Islet of Langerhans (tissue), 1 donor: Measurements from ENCODE around the gene PNLIPRP2.

Experiments used
- FAIRE-seq: peaks from one replicate; lab custom pipeline; 2011; peaks lifted over from hg19 to GRCh38; lab: Jason Lieb, UNC

The PNLIPRP2 gene

DNA sequence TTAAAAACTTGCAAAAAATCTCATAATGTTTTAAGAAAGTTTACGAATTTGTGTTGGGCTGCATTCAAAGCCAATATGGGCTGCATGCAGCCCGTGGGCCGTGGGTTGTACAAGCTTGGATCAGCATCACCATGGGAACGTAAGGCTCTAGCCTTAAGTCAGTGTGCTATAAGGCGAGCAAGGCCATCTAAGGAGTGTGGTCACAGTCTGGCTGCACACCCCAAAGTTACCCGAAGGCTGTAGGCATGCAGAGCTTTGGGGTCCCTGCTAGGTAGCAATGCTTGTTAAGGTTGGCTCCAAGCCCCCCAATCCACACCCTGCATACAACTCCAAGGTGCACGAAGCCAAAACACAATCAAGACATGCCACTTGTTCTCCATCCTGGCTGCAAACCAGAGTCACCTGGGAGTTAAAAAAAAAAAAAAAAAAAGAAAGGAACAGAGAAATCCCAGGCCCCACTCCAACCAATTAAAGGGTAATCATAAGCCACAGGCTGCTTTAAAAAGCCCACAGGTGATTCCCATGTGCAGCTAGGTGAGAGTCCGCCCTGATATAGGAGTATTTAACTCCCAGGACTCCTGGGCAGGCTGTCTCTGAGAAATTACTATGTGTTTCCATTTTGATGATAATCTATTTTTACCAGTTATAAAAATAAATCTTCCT lies 8.5 kb upstream of the PNLIPRP2 start:
- FAIRE-seq, result no peak

DNA sequence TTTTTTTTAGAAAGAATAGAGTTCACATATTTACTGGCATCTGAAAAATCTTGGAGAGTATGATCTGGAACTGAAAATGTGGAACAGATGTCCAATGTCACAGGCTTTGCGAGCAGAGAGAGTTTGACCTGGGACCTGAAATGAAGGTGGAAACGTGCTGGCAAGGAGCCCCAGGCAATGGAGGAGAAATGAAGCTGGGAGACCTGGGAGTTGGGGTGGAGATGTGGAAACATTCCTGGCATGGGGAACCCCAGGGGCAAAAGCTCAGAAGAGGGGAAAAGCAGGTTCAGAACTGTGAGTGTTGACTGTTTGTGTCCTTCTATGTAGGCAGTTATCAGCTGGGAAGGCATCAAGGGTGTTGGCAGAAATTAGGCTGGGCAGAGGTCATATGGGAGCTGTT lies 7.3 kb upstream of the PNLIPRP2 start:
- no peak for FAIRE-seq

DNA sequence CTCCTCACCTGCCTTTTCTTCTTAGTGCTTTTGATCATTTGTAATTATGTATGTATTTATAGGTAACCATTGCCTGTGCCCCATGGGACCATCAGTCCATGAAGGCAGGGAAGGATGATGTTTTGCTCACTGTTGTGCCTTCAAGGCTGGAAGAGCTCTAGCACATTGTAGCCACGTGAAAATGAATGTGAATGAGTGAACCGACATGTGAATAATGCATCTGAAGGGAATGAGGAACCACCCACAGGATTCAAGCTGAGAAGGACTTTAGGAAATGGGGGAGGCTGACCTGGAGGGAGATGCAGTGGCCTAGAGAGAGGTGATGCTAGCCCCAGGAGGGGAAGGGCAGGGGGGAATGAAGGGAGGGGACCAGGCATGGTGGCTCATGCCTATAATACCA lies 6.0 kb upstream of the PNLIPRP2 start:
- no peak for FAIRE-seq

DNA sequence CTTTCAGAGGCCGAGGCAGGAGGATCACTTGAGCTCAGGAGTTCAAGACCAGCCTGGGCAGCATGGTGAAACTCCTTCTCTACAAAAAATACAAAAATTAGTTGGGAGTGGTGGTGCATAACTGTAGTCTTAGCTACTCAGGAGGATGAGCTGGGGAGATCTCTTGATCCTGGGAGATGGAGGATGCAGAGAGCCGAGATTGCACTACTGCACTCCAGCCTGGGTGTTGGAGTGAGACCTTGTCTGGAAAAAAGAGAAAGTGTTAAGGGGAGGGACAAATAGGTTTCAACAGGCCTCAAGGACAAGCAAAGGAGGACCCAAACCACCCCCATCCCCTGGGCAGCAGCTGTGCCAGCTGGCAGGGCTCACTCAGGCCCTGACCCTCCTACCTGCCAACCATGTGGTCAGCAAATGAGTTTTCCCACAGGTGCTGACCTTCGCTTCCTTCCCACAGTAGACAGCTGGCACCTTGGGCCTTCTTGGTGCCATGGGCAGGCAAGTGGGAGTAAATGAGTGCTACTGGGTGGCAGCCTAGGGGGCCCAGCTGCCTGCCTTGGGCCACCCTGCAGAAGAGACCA lies 5.5 kb upstream of the PNLIPRP2 start:
- no peak for FAIRE-seq

DNA sequence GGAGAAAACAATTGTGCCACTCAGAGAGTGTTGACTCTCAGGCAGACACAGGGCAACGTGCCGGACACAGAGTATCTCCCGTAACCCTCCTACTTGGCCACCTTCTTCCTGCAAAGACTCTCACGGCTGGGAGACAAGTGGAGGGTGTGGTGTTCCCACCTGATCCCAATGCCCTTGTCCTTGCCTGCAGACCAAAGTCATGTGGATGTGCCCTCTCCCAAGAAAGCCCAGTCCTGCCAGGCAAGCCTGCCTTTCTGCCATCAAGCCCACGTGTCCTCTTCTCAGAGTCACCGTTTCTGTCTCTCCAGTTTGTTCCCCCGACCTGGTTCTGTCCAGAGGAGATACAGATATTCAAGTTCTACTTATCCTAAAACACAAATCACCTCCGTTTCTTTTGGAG lies 723 bp downstream of the PNLIPRP2 start:
- no peak for FAIRE-seq

DNA sequence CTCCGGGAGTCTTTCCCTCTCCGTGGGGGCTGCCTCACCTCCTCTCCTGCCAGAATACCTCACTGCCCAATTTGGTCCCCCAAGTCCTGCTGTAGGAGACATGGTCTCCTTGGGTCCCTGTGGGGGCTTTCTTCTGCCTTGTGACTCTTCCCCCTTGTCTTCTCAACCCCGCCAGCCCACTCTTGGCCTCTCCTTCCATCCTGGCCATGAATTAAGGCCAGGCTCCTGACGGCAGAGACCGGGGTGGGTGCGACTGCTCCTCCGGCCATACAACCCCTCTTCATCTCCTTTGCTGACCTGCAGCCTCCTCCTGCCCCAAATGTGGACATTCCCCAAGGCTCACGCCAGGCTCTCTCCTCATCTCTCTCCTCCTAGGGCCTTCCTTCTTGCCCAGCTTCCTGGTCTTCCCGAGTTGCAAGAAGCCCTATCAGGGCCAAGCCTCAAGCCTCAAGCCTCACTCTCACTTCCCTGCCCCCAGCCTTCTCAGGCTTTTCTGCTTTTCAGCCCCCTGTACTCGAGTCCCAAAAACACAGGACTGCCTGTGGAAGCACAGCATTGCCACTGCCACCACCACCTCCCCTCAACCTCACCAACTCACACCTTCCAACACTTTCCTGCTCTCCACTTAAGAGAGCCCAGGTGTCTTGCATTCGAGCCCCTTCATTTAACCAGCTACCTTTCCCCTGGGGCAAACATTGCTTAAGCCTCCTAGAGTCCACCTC lies 1.3 kb downstream of the PNLIPRP2 start:
- no peak for FAIRE-seq

DNA sequence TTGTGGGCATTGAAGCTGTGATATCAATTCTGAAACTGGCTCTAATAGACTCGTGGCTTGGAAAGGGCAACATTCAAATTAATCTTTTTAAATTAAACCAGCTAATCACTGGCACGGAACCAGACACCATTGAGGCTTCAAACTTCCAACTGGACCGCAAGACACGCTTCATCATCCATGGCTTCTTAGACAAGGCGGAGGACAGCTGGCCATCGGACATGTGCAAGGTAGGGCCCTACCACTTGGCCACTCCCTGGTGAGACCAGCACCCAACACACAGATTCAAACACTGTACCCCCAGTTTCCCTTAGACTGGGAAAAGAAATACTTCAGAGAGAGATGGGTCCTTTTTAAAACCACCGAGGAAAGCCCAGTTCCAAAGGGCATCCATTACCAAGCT lies 5.1 kb downstream of the PNLIPRP2 start:
- no peak for FAIRE-seq

DNA sequence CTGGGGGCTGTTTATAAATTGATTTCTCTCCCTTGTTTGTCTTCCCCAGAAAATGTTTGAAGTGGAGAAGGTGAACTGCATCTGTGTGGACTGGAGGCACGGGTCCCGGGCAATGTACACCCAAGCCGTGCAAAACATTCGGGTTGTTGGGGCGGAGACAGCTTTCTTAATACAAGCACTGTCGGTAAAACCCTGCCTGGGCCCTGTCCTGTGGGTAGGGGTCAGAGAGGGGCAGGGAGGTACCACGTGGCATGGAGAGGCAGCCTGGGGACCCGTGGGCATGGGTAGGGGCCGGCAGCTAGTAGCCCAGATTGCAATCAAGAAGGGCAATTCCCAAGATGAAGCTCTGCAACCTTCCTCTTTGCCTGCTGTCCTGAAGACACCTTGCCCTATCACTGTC lies 6.1 kb downstream of the PNLIPRP2 start:
- FAIRE-seq, result no peak

DNA sequence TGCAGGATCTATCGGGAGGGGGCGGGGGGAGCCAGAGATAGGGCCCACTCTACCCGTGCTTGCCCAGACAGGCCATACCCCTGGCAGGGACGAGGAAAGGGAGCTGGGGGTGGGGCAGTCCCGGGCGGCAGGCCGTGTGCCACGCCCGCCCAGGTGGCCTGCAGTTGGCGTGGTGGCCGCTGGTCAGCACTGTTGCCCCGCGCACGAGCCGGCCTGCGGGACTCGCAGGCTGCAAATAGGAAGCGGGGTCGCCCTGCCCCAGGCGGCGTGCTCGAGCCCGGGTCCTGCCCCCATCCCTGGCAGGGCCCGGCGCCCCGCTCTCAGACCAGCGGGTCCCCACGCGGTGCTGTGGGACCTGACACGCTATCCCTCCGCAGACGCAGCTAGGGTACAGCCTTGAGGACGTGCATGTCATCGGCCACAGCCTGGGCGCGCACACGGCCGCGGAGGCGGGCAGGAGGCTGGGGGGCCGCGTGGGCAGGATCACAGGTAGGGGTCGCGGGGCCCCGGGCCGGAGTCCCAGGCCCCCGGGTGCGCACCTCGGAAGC lies 6.7 kb downstream of the PNLIPRP2 start:
- FAIRE-seq, result no peak

DNA sequence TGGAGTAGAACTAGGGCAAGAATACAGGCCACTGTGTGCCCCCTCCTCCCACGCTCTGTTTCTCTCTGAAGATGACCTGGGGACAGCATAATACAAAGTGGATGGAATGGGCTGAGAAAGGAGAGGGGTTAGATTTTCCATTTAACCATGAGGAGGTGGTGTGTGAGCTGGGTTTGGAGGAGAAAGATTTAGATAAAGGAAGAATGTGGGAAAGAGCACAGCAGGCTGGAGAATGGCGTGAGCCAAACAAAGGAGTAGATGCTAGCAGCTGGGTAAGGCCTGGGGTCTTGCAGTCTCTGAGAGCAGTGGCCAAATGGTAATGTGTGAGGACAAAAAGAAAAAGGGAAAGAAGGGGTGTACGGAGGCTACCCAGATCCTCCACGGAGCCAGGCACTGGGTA lies 8.6 kb downstream of the PNLIPRP2 start:
- FAIRE-seq, result no peak

DNA sequence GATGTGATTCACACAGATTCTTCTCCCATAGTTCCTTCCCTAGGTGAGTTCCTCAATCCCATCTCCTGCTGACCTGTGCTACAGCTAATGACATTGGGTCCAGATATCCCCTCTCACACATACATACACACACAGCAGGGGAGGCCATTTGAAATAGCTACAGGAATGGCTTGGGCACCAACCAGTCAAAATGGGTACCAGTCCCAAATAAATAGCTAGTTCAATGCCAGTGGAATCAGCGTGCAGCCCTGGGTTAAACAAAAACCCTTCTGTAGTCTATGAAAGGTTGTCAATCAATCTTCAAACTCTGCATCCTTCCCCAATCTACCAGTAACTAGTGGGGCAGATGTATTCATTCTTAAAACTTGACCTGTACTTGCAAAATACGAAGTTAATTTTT lies 9.3 kb downstream of the PNLIPRP2 start:
- FAIRE-seq, result no peak

DNA sequence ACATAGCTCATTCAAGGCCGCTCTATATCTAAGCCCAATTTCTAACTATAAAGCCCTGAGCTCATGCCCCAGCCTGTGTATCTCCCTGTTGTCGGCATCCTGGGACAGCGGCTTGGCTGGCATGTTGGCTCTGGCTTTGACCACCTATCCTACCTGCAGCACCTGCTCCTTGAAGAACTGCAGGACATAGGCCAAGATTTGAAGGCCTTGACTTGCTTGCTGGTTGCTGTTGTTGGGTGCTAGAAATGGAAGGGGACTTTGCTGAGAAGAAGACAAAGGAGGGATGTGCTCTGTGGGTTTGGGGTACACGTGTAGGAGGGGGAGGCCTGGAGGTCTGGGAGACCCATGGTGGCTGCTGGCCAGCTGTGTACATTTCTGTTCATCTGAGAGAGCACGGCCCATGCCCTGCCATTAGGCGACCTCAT lies 11.1 kb downstream of the PNLIPRP2 start:
- no peak for FAIRE-seq

DNA sequence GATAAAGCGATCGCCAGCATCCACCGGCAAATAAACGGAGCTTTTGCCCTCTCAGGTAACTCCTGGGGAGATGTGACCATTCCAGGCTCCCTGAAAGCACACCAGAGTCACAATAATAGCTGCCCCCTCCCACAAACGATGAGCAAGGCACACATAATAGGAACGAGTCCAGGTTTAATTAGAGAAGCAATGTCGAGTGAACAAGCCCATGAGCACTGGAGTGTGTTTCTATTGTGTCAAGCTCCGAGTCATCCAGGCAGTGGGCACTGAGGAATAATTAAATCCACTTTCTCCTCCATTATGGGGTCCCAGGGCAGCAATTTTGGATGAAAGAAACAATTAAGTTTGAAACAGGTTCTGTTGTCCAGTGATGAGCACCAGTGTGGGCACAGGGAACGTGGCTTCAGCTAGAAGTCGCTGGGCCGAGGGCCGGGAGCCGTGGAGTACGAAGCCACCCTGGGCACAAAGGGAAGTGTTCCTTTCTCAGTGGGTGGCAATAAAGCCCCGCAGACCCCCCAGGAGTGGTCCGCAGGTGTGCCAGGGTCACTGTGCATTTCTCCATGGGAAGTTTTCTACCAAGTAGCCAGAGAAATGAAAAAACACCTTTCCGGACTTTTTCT lies 12.0 kb downstream of the PNLIPRP2 start:
- no peak for FAIRE-seq

DNA sequence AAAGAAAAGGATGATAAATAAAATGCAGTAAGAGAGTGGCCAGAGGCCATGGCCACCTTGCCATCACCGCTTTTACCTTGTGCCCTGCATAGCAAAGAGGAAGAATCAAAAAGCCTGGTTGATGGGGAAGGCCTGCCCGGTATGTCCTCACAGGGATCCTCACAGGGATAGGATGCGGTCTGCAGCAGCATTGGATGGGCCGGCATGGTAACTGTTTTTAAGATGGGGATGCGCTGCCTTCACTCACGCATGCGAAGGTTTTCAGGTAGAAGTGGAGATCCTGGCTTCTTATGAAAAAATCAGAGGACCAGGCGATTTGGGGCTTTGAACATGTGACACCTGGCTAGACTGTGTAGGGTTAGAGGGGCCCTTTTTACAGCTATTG lies 12.5 kb downstream of the PNLIPRP2 start:
- FAIRE-seq, result no peak

DNA sequence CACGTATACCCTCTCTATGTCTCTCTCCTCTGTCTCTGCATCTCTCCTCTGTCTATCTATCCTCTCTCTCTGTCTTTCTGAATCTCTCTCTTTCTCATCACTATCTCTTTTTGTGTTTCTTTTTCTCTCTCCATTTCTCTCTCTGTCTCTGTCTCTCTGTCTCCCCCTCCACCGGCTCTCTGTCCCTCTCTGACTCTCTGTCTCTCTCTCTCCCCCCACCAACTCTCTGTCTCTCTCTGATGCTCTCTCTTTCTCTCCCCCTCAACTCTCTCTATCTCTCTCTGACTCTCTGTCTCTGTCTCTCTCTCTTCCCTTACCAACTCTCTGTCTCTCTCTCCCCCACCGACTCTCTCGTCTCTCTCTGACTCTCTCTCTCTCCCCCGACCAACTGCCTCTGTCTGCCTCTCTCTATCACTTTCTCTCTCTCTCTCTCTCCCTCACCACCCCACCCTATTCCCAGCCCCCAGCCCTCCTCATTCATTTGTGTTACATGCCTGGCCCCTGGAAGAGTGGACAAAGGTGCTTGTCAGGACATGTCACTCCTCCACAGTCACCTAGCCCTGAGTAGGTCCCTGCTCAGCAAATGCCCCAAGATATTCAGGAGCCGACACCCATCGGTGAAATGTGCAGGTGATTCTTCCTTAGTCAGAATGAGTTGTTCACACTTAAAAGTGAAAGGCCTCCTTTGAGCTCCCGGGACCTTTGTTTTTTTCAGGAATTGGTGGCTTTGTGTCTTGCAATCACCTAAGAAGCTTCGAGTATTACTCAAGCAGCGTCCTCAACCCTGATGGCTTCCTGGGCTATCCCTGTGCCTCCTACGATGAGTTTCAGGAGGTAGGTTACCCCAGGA lies 13.6 kb downstream of the PNLIPRP2 start:
- FAIRE-seq, result no peak

DNA sequence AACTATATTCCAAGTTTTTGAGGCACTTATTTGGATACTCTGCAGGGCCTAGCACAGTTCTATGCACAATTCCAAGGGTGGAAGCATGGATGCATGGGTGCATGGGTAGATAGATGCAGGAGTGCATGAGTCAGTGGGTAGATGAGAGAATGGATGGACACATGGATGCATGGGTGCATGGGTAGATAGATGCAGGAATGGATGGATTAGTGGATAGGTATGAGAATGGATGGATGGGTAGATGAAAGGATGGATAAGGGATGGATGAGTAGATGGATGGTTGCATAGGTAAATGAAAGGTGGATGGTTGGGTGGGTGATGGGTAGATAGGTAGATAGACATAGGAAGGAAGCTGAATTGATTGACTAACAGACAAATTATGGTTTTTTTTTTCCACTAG lies 15.6 kb downstream of the PNLIPRP2 start:
- FAIRE-seq, result no peak

DNA sequence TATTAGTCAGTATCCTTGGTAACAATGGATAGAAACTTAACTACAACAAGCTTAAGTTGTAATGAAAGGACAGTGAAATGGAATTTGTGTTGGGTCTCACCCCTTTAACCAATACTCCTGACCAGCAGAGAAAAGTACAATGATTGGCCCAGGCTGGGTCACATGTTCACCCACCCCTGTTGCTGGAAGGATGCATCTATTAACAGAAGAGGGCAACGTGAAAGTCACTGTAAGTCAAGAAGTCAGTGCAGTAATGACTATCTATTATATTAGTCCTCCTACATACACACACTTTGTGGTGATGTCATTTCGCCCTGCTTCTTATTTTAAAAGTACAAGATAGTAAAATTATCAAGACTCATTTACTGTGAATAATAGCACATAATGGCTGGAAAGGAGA lies 16.2 kb downstream of the PNLIPRP2 start:
- no peak for FAIRE-seq

DNA sequence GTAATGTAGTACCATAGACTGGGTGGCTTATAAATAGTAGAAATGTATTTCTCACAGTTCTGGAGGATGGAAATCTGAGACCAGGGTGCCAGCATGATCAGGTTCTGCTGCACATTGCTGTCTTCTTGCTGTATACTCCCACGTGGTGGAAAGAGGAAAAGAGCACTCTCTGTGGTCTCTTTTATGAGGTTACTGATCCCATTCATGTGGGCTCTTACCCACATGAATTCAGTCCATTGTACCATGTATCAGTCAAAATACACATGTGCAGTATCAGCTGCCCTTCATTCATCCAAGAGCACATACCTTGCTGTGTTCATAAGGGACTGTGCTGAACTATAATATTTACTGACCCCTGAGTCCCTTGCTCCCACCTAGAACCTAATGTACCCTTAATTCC lies 17.1 kb downstream of the PNLIPRP2 start:
- no peak for FAIRE-seq

DNA sequence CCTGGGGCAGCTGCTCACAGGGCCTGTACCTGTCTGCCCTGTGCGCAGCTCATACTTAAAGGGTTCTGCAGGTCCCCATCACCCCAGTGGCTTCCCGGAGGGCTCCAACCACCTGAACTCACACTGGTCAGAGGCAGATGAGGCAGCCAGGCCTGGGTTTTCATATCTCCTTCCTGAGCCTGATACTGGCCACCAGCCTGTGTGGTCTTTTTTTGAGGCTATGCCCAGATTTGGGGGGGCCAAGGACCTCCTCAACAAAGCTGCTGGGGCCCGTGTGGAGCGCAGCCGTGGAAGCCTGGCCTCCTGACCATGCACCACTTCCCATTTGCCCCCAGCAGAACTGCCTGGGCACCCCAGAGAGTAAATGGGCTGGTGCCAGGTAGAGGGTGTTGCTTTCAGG lies 25.7 kb downstream of the PNLIPRP2 start:
- FAIRE-seq, result no peak

DNA sequence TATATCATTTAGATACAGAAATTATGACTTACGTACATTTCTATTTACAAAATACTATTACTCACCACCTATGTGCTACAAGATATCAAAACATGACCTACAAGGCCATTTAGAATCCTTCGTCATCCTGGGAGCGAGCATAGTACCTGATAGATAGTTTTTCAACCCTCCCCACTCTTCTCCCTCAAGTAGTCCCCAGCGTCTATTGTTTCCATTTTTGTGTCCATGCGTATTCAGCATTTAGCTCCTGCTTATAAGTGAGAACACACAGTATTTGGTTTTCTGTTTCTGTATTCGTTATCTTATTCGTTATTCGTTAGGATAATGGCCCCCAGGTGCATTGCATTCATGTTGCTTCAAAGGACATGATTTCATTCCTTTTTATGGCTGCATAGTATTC lies 28.1 kb downstream of the PNLIPRP2 start:
- no peak for FAIRE-seq

DNA sequence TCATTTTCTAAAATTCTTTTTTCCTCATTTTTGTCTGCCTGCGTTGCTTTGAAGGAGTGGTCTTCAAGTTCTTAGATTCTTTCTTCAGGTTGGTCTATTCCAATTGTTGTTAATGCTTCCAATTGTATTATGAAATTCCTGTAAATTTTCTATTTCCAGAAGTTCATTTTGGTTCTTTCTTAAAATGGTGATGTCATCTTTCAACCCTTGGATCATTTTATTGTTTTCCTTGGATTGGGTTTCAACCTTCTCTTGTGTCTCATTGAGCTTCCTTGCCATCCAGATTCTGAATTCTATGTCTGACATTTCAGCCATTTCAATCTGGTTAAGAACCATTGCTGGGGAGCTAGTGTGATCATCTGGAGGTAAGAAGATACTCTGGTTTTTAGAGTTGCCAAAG lies 33.1 kb downstream of the PNLIPRP2 start:
- FAIRE-seq, result no peak

DNA sequence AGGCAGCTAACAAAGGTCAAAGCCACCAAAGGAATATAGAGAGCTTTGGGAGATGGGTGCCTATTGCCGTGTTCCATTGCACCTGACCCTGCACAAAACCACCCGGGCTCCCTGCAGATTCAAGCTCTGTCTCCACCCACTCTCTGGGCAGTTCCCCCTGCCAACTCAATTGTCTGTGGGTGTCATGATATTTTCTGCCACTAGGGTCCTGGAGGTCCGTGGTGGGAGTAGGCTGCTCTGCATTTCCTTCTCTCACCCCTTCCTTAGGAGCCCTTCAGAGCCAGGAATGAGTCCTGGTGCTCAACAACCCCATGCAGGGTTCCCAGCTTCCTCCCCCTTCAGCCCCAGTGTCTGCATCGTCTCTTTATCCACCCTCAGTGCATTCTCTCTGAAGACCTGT lies 34.1 kb downstream of the PNLIPRP2 start:
- no peak for FAIRE-seq
